GM12873 (cell line): ENCODE measurements around the gene GRPEL1.

Source experiments
- CTCF ChIP-seq: IDR thresholded peaks from 2 replicates; pipeline ENCODE4 v1.5.1; 2012; ENCODE audit warnings: low read depth, mild to moderate bottlenecking, moderate library complexity, low read length, control low read depth; ENCODE audit not compliant: insufficient read depth; ENCODE audit errors: missing control alignments

GRPEL1 gene

GRCh38 chr4:7058792-7059191 lies 9.1 kb downstream of the GRPEL1 start:
- TF ChIP-seq CTCF = no peak

GRCh38 chr4:7055990-7056325 lies 11.9 kb downstream of the GRPEL1 start:
- no peak for TF ChIP-seq CTCF

GRCh38 chr4:7055111-7055989 lies 12.5 kb downstream of the GRPEL1 start:
- TF ChIP-seq CTCF = no peak

GRCh38 chr4:7054106-7054880 lies 13.6 kb downstream of the GRPEL1 start:
- no peak for TF ChIP-seq CTCF

- TF ChIP-seq CTCF = no peak
Measured at GRCh38 chr4:7052923-7053715, 14.7 kb downstream of the GRPEL1 start.

- no peak for TF ChIP-seq CTCF
Measured at GRCh38 chr4:7052313-7052712, 15.6 kb downstream of the GRPEL1 start.

- no peak for TF ChIP-seq CTCF
Measured at GRCh38 chr4:7051905-7052304, 16.0 kb downstream of the GRPEL1 start.
